GF-D8 (cell line): ENCODE data around the gene MAGEA6.

Experiments
- DNase-seq: peaks from one replicate; lab custom pipeline; 2025; lab: John Stamatoyannopoulos, UW

The MAGEA6 gene

GRCh38 chrX:152733261-152733975, 36.1 kb downstream of the MAGEA6 start, which contains the start of the genes CSAG1 and MAGEA12:
Gene CSAG1, minus strand, starts transcription at chrX:152733721. Its CDS starts 1,261 bp downstream, at chrX:152732460.
Gene MAGEA12, plus strand, starts transcription at chrX:152733757. Its CDS starts 2,405 bp downstream, at chrX:152736162.
- DNase-seq: no peak

DNA sequence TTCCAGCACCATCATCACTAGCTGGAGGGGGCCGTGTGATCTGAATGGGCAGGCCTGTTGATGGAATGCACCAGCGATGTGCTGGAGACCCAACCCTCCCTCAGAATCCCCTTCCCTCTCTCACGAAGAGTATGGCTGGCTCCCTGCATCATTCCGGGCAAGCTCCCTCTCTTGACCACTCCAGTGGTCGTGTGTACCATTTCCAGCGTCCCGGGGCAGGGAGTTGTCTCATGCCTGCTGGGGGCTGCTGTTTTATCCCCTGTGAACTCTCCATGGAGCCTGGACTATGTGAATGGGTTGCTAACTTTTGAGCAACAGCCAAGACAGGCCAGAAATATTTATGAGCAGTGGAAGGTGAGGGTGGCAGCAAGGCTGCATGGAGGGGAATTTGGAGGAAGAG, 44.1 kb downstream of the MAGEA6 start:
- no peak for DNase-seq
